H1 (cell line): ENCODE results near the gene RAB3IL1. TPM values are rescaled to one million over a fixed set of nuclear protein-coding genes. Genes with fewer than 3 reads are reported as not detected.

Source experiments
- CTCF ChIA-PET: fragments of 300-600 bp; sonication (Branson Sonifier 250); formaldehyde crosslinking; loops from one replicate; lab custom pipeline; 2021; ENCODE audit not compliant: partially characterized antibody; lab: Charles Lee
- POLR2A ChIA-PET: fragments of 300-600 bp; sonication (Branson Sonifier 250); formaldehyde crosslinking; loops from one replicate; lab custom pipeline; 2021; ENCODE audit warnings: inconsistent platforms; ENCODE audit not compliant: partially characterized antibody; lab: Charles Lee
- DNase-seq, 2 experiments: peaks; one replicate each; pipeline versions ENCODE4 v3.0.0 to v3.0.0-alpha.2; 2010 to 2022; ENCODE audit warnings: low spot score in 2 of 2, low read depth in 1 of 2, mixed read lengths in 1 of 2
- FAIRE-seq: peaks from 2 replicates; lab custom pipeline; 2011; peaks lifted over from hg19 to GRCh38; lab: Jason Lieb, UNC
- H2AFZ ChIP-seq: 2 replicates; pipeline ENCODE4 v1.8.1; 2012; ENCODE audit warnings: low read length, inconsistent platforms
- H2AK5ac ChIP-seq: 2 replicates; pipeline ENCODE4 v1.6.1; 2013; ENCODE audit warnings: low read depth, low read length
- H2BK120ac ChIP-seq: replicated peaks from 2 replicates; pipeline ENCODE3; 2013; ENCODE audit warnings: low read depth, low read length, inconsistent platforms
- H2BK12ac ChIP-seq: 2 replicates; pipeline ENCODE4 v1.6.1; 2013; ENCODE audit warnings: low read depth, low read length
- H2BK15ac ChIP-seq: 2 replicates; pipeline ENCODE4 v1.6.1; 2013; ENCODE audit warnings: low read length
- H2BK20ac ChIP-seq: 2 replicates; pipeline ENCODE4 v1.6.1; 2013; ENCODE audit warnings: low read length
- H2BK5ac ChIP-seq: 2 replicates; pipeline ENCODE4 v1.6.1; 2013; ENCODE audit warnings: low read depth, low read length
- H3K14ac ChIP-seq: 2 replicates; pipeline ENCODE4 v1.6.1; 2013; ENCODE audit warnings: inconsistent platforms; ENCODE audit not compliant: insufficient read length
- H3K18ac ChIP-seq: 2 replicates; pipeline ENCODE4 v1.6.1; 2013; ENCODE audit warnings: low read length; ENCODE audit errors: extremely low read depth
- H3K23ac ChIP-seq: 2 replicates; pipeline ENCODE4 v1.6.1; 2013; ENCODE audit warnings: inconsistent platforms; ENCODE audit not compliant: insufficient read length
- H3K23me2 ChIP-seq: 2 replicates; pipeline ENCODE4 v1.6.1; 2013; ENCODE audit warnings: low read depth, low read length
- H3K27ac ChIP-seq: 2 replicates; pipeline ENCODE4 v1.6.1; 2011; ENCODE audit warnings: low read depth, low read length, inconsistent platforms
- H3K27me3 ChIP-seq, 4 experiments: replicated peaks in 1 of 4; 1 replicate in 1 of 4; 2 replicates in 3 of 4; pipeline versions ENCODE4 v1.6.1 to v1.8.1; 2011 to 2013; ENCODE audit warnings: low read length in 3 of 4, mild to moderate bottlenecking in 3 of 4, inconsistent platforms in 2 of 4, mixed read lengths in 2 of 4, moderate library complexity in 1 of 4; ENCODE audit not compliant: control insufficient read depth in 3 of 4, insufficient read depth in 3 of 4; ENCODE audit errors: extremely low read depth in 1 of 4
- H3K36me3 ChIP-seq, 4 experiments: 2 replicates each; pipeline versions ENCODE4 v1.6.1 to v1.8.1; 2011 to 2013; ENCODE audit warnings: mild to moderate bottlenecking in 4 of 4, low read length in 3 of 4, moderate library complexity in 2 of 4, control low read depth in 1 of 4, inconsistent platforms in 1 of 4; ENCODE audit not compliant: insufficient read depth in 4 of 4, control insufficient read depth in 2 of 4
- H3K4ac ChIP-seq: replicated peaks from 2 replicates; pipeline ENCODE3; 2013; ENCODE audit warnings: low read length, low read depth, mixed read lengths, inconsistent platforms; ENCODE audit not compliant: insufficient read length
- H3K4me1 ChIP-seq, 4 experiments: replicated peaks in 1 of 4; 1 replicate in 1 of 4; 2 replicates in 3 of 4; pipeline versions ENCODE4 v1.6.1 to v1.8.1; 2011 to 2013; ENCODE audit warnings: low read length in 3 of 4, inconsistent platforms in 2 of 4, mixed read lengths in 1 of 4; ENCODE audit not compliant: insufficient read depth in 4 of 4, control insufficient read depth in 3 of 4
- H3K4me2 ChIP-seq, 2 experiments: 2 replicates each; pipeline versions ENCODE4 v1.6.1 to v1.8.1; 2011 to 2013; ENCODE audit warnings: low read depth in 2 of 2, low read length in 2 of 2, control low read depth in 1 of 2, inconsistent platforms in 1 of 2, mild to moderate bottlenecking in 1 of 2; ENCODE audit not compliant: insufficient read depth in 1 of 2
- H3K4me3 ChIP-seq, 4 experiments: fragments of 200-600, 300-600 bp in 1 of 4; sonication (generic), shearing (Covaris generic), sonication (Bioruptor Twin) in 1 of 4; 2 replicates each; pipeline versions ENCODE4 v1.5.1 to v1.8.1; 2011 to 2016; ENCODE audit warnings: low read length in 4 of 4, low read depth in 3 of 4, control low read depth in 2 of 4, inconsistent platforms in 2 of 4, mild to moderate bottlenecking in 2 of 4, mixed read lengths in 1 of 4, moderate library complexity in 1 of 4; ENCODE audit not compliant: insufficient read depth in 2 of 4; ENCODE audit errors: extremely low read depth in 1 of 4
- H3K56ac ChIP-seq: replicated peaks from 2 replicates; pipeline ENCODE3; 2013; ENCODE audit warnings: low read depth, mild to moderate bottlenecking, mixed read lengths, low read length, inconsistent platforms; ENCODE audit not compliant: insufficient read length
- H3K79me1 ChIP-seq: 2 replicates; pipeline ENCODE4 v1.6.1; 2013; ENCODE audit warnings: low read depth, low read length, control low read depth
- H3K79me2 ChIP-seq, 2 experiments: 2 replicates each; pipeline versions ENCODE4 v1.6.1 to v1.8.1; 2012 to 2013; ENCODE audit warnings: low read length in 2 of 2, mild to moderate bottlenecking in 2 of 2, inconsistent platforms in 1 of 2; ENCODE audit not compliant: insufficient read depth in 2 of 2, control insufficient read depth in 1 of 2
- H3K9ac ChIP-seq, 4 experiments: replicated peaks in 1 of 4; 1 replicate in 1 of 4; 2 replicates in 3 of 4; pipeline versions ENCODE4 v1.6.1 to v1.8.1; 2011 to 2013; ENCODE audit warnings: low read depth in 3 of 4, low read length in 3 of 4, control low read depth in 2 of 4, mild to moderate bottlenecking in 2 of 4, moderate library complexity in 2 of 4, inconsistent platforms in 1 of 4; ENCODE audit errors: extremely low read depth in 1 of 4
- H3K9me3 ChIP-seq, 2 experiments: 2 replicates each; pipeline versions ENCODE4 v1.6.1 to v1.8.1; 2012 to 2013; ENCODE audit warnings: mild to moderate bottlenecking in 2 of 2, moderate library complexity in 2 of 2, control low read depth in 1 of 2, inconsistent platforms in 1 of 2, low read depth in 1 of 2, low read length in 1 of 2, mixed read lengths in 1 of 2; ENCODE audit not compliant: insufficient read depth in 2 of 2
- H4K20me1 ChIP-seq, 2 experiments: replicated peaks in 1 of 2; 2 replicates each; pipeline versions ENCODE3 to v1.8.1; 2011 to 2013; ENCODE audit warnings: inconsistent platforms in 2 of 2, low read length in 2 of 2, mild to moderate bottlenecking in 1 of 2; ENCODE audit not compliant: insufficient read depth in 2 of 2, control insufficient read depth in 1 of 2
- H4K5ac ChIP-seq: 2 replicates; pipeline ENCODE4 v1.6.1; 2013; ENCODE audit warnings: low read length, low read depth, mixed read lengths, inconsistent platforms; ENCODE audit not compliant: insufficient read length
- H4K8ac ChIP-seq: 2 replicates; pipeline ENCODE4 v1.8.0; 2013; ENCODE audit warnings: mild to moderate bottlenecking, moderate library complexity, low read length, inconsistent platforms; ENCODE audit not compliant: insufficient read depth; ENCODE audit errors: extremely low read depth
- H4K91ac ChIP-seq: replicated peaks from 2 replicates; pipeline ENCODE3; 2013; ENCODE audit warnings: low read length, mixed read lengths, inconsistent platforms; ENCODE audit not compliant: insufficient read length
- BCL11A ChIP-seq, 2 experiments: IDR thresholded peaks; one replicate each; pipeline ENCODE4 v1.6.1; 2011; ENCODE audit warnings: low read depth in 2 of 2, low read length in 2 of 2, mild to moderate bottlenecking in 2 of 2
- KDM1A ChIP-seq: fragments of 200-600, 300-600 bp; sonication (generic); IDR thresholded peaks from 2 replicates; pipeline ENCODE4 v1.7.1; 2016; ENCODE audit warnings: mild to moderate bottlenecking, low read length, borderline replicate concordance
- WGBS, 2 experiments: shearing (Covaris generic) in 1 of 2; methylation state at CpG; one replicate each; pipeline versions ENCODE4 v1.1.6 to v1.1.7; 2013 to 2015; ENCODE audit warnings: low lambda C conversion rate in 2 of 2, mixed read lengths in 2 of 2, inconsistent platforms in 1 of 2, low coverage in 1 of 2, missing lambda C conversion rate in 1 of 2; ENCODE audit not compliant: insufficient replicate concordance in 2 of 2, insufficient coverage in 1 of 2, insufficient read length in 1 of 2; ENCODE audit errors: extremely low coverage in 1 of 2, missing lambda C conversion rate in 1 of 2; 5-methylcytosine and 5-hydroxymethylcytosine counted together
- polyA plus RNA-seq, 7 experiments: library from polyadenylated mRNA; depleted of rRNA in 3 of 7; stranded (reverse) in 5 of 7; unstranded in 2 of 7; fragments of >200 nt in 5 of 7; fragments of 200-250 nt in 2 of 7; gene quantifications; 1 replicate in 5 of 7; 2 replicates in 1 of 7; 4 replicates in 1 of 7; pipeline versions ENCODE4 v1.2.1 to v1.2.3, GENCODE V29; 2011 to 2013; ENCODE audit warnings: missing spikeins in 2 of 7, mixed read lengths in 2 of 7
- total RNA-seq: library from RNA; stranded (reverse); fragmentation: NEBNext Ultra II Directional; extraction: Animal tissue kit (Norgen Biotek cat#: 25700); gene quantifications from 2 replicates; pipeline ENCODE4 v1.2.1, GENCODE V29; 2021

The RAB3IL1 gene
- total and polyA plus RNA-seq, 2 of the 8 experiments (the other 6 are each of a cell fraction or from before 2014, with no cell fraction given): 6.8 to 7.9 TPM

- Histone ChIP-seq H3K79me2 (no peaks in the 10 kb centered on the region), H3K9ac (no peak overlapping the region), H2AFZ (no peak overlapping the region), H3K4ac (no peak overlapping the region), H2BK12ac (0 out of 2 replicates have a peak overlapping the region, but pooled peaks have one; percentile 2), H3K36me3 (peaks cover 9 to 19% (median 17%) of the 10 kb centered on the region in 4 experiments; a peak in 7 of 8 replicates), H4K20me1 (peaks cover 0 to 4% of the 10 kb centered on the region in 2 experiments), H3K79me1 (peaks cover 2% of the 10 kb centered on the region), H3K9me3 (no peaks in the 10 kb centered on the region), H4K5ac (no peak overlapping the region), H4K8ac (no peak overlapping the region), H3K23ac (no peak overlapping the region), H2BK120ac (no peak overlapping the region), H3K14ac (no peak overlapping the region), H3K4me2 (no peak overlapping the region), H2AK5ac (no peak overlapping the region), H3K27me3 (peaks cover 0 to 5% (median under 1%) of the 10 kb centered on the region in 4 experiments; a peak in 2 of 7 replicates), H3K4me3 (no peak overlapping the region), H3K56ac (no peak overlapping the region), H3K18ac (no peak overlapping the region), H2BK15ac (no peak overlapping the region), H3K27ac (no peak overlapping the region), H3K23me2 (peaks cover 2% of the 10 kb centered on the region; the same call in 1 of the 2 replicates), H2BK5ac (no peak overlapping the region), H4K91ac (no peak overlapping the region), H2BK20ac (no peak overlapping the region), H3K4me1 (peaks cover 0 to 3% (median 2%) of the 10 kb centered on the region in 4 experiments; a peak in 5 of 7 replicates)
- ChIA-PET CTCF (interaction anchor here (0.6 to 6.0 kb wide), 8 partner anchors 14 to 379 kb away, joined by 3 to 38 read pairs (median 11); no protein-coding TSS in a partner anchor), POLR2A (interaction anchor here (1.2 to 25.7 kb wide), 4 partner anchors 0 to 89 kb away, joined by 3 to 458 read pairs (median 230); partner anchors contain the start of genes BEST1 and FTH1)
- WGBS, 2 experiments: 93% methylated on average over 6 of the region's 6 CpGs; no CpG with 5 or more reads in 1 of the 2 experiments
- no peak for DNase-seq
- no peak for FAIRE-seq
- TF ChIP-seq KDM1A (peak; percentile 49; the same call in 1 of the 2 replicates), BCL11A (IDR thresholded peaks at IDR 0.05; ENCODE audit: low read depth in 2 of 2, low read length in 2 of 2) (no peak)
Measured at GRCh38 chr11:61959678-61960077, 42.3 kb upstream of the RAB3IL1 start.
